HG03025 (cell line): ENCODE data around the gene LDB3.
A peak's percentile ranks its signal among the peaks of the same experiment; 100 is the strongest.

Source experiments
- ATAC-seq: cut with Tn5 transposase; IDR thresholded peaks from one replicate; pipeline ENCODE4 v1.9.1; 2021; ENCODE audit warnings: mild to moderate bottlenecking, moderate library complexity; ENCODE audit not compliant: unreplicated experiment, low FRiP score

Gene LDB3

DNA sequence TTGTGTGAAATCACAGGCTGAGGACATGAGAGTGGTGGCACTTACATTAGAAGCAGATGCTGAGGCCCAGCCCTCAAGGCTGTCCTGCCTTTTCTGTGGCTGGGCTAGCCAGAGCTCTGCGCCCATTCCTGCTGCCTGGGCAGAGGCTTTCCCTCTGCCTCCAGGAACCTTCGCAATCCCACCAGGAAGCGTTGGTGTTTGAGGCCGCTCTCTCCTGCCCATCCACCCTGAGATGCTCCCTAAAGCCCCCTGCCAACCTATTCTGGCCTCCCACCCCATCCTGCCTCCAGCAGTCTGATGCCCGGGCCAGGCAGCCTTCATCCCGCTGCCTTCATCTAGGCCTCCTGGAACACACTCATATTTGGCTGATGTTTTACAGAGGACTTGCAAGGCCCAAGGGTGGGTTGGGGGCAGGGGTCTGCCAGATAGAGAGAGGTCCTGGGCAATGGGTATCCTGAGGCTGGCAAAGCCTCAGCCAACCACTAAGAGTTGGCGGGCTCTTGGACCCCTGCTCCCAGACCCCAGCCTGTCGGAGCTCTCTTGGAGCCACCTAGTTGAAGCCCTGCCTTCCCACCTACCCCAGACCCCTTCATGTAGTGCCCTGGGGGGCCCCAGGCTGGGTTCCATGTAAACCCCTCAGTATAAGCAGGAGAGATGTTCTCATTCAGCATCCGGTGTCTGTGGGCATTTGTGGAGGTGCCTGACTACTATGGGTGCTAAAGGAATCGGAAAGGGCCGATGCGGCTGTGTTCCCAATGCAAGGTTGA, 32.7 kb downstream of the LDB3 start:
- ATAC-seq, result no peak

DNA sequence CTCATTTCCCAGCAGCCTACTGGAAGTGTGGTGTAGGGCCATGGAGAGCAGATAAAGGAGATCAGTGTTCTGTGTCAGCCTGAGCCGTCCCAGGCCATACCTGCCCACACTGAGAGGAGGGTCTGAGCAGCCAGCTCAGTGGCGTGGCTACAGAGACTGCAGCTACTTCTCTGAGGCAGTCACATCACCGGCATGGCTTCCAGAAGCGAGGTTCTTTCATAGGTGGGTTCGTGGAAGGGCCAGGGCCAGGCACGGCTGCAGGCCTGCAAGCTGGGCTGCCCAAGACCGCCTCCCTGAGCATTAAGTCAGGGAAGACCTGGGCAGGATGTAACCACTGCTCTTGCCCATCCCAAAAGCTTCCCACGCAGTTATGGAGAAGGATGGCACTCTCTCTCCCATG, 34.9 kb downstream of the LDB3 start:
- no peak for ATAC-seq

DNA sequence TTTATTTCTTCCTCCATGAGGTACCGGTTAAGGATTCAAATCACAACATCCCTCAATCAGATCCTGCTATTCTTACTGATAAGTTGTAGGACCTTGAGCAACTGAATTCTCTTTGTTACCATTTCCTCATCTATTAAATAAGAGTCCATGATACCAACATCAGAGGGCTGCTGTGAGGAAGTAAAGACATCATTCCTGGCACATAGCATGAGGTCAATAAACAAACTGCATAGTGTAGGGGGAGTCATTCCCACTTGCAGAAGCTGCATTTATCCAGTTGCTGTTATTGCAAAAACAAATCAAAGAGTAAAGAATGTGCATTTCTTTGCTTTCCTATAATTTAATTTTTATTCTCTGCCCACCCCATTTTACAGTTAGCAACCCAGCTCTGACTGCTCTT, 36.8 kb downstream of the LDB3 start:
- ATAC-seq, result no peak

DNA sequence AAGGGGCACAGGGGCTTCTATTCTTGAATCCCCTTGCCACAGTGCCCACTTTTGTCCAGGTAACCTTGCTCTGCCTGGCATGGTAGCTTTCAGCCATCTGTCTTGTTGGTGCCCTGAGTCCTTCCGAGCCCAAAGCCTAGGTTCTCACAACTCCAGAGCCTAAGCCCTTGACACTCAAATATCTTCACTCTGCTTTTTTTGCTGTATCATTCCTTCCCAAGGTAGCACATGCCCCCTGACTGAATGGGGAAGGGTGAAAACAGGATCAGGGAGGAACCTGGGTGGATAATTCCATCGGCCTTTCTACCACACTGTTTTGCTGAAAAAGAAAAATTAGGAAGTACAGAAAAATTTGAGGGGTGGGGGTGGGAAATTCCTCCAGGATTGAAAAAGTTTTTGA, 37.6 kb downstream of the LDB3 start:
- no peak for ATAC-seq

DNA sequence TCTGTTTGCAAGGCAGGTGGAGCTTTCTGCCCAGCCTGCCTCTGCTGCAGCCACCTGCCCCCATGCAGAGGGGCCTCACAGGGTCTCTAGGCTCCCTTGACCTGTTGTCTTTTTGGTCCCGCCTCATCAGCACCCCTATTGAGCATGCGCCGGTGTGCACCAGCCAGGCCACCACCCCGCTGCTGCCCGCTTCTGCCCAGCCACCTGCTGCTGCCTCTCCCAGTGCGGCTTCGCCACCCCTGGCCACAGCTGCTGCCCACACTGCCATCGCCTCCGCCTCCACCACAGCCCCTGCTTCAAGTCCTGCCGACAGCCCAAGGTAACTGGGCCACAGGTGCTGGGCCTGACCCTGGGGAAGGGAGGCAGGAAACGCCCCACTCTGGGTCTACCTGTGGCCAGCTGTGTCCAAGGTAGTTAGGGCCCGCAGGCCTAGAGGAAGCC, 38.1 kb downstream of the LDB3 start:
- no peak for ATAC-seq

DNA sequence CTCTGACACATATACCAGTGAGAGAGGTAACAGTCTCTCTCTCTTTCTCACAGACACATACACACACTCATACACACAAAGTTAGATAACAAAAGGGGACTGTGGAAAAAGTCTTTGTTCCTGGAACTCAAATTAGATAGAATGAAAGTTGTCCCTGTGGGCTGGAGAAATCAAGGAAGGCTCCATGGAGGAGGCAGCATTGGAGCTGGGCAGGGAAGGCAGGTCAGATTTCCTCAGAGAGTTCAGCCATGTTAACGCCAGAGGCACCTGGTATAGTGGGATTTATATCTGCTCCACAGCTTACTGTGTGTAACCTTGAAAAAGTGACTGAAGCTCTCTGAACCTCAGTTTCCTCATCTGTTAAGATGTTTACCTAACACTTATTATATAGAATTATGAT, 38.7 kb downstream of the LDB3 start:
- ATAC-seq, result no peak

DNA sequence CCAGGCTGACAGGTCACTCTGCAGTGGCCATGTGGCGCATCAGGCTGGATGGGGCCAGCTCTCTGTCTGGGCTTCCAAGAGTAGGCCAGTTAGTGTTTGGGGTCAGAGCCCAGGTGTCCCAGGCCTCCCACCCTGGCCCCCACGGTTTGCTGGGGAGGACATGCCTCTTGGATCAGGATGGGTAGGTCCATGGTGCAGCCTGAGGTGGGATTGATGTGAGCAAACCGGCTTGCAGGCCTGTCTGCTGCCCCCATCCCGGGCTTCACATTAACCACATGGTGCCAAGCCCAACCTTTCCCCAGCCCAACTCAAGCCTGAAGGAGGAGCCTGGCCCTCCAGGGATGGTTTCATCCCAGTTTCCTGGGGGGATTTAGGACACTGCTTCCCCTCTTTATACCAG, 39.2 kb downstream of the LDB3 start:
- ATAC-seq, result no peak

DNA sequence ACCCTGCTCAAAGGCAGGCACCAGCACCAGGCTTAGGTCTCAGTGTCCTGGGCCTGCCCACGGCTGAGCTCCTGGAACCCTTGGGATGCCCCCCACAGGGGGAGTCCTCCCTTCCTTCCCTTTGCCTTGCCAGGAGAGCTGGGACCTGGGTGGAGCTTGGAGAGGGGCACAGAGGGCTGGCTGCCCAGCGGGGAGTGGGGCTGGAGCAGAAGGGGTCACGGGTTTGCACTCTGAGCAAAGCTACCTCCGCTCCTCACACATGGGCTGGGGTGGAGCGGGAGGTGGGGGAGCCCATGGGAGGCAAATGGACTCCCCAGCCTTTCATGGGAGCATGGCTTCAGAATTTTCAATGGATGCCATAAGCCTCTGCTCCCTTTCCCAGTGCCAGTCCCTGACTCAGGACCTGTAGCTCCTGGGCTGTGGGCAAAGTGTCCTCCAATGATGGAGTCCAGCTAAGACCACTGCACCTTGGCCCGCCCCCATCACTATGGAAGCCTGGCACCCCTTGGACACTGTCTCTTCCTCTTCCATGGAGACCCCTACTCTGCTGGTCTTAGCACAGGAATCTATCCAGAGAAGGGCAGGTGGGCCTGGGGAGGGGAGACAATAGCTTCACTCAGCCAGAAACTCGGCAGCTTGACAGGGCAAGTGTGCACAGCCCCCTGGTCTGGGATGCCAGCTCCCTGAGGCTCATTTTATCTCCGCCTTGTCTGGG, 39.9 kb downstream of the LDB3 start:
- no peak for ATAC-seq

DNA sequence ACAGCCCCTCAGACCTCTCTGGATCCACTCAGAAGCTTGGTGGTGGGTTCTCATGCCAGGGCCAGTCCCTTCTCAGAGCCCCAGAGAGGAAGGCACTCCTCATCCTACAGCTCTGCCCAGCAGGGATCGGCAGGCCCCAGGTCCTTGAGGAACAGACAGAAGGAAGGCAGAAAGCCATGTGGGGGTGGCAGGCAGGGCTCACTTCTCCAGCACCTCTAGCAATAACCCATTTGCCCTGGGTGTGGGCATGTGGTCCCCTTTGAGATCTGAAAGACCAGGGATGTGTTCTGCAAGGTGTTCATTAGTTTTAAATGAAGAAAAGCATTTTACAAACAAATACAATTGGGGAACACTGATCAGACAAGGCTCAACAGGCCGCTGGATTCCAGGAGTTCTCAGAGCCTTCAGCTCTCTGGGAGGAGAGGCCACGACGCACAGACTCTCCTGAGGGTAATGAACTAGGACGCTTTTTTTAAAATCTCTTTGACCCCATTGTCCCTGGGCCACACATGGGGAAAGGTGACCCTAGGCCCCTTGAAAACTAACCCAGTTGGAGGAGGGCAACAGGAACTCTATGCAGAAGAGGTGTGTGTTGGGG, 40.6 kb downstream of the LDB3 start:
- no peak for ATAC-seq

DNA sequence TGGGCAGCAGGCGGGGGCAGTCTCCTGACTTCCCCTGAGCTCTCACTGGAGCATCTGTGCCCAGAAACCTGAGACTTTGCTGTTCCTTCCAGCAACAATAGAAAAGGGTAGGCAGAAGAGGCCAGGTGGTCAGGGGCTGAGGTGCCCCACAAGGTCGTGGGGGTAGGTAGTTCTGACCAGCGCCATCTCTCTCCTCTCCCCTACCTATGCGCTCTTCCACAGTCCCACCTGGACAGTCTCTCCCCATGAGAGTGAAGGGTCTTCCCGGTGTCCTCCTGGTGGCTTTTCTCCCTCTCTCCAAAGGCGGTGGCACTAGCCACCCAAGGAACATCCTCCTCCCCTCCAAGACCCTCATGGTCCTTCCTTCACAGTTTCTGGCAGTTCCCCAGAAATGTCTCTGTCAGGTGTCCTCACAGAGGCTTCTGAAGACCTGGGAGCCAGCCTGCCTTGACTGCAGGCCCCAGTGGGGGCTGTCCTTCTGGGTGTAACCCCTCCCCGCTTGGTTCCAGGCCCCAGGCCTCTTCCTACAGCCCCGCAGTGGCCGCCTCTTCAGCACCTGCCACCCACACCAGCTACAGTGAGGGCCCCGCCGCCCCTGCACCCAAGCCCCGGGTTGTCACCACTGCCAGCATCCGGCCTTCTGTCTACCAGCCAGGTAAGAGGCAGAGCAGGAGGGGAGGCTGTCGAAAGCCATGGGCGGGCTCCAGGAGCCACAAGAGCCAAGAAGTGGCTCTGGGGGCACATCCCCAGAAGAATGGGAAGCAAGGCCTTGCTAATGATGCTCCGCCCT, 41.3 kb downstream of the LDB3 start:
- ATAC-seq, result no peak

DNA sequence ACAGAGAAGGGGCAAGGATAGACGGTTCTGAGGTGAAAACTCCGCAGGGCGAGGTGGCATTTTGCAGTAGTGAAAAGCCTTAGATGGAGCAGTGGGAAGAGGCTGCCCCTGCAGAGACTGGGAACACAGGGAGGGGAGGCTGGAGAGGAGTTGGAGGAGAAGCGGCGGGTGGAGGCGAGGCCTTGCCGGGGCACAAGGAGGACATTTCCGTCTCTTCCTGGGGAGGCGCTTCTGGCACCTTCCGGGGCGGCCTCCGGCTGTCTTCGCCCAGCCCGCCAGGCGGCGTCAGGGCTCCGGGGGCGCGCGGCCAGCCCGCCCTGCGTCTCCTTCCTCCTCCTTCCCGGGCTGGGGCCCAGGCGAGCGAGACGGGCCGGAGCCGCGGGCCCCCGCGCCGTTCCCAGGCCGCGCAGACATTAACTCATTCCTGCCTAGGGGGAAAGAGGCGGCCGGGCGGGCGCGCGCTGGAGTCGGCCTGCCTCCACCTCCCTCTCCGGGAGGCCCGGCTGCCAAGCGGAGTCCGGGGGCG, 42.7 kb downstream of the LDB3 start:
- ATAC-seq, result peak; percentile 85

DNA sequence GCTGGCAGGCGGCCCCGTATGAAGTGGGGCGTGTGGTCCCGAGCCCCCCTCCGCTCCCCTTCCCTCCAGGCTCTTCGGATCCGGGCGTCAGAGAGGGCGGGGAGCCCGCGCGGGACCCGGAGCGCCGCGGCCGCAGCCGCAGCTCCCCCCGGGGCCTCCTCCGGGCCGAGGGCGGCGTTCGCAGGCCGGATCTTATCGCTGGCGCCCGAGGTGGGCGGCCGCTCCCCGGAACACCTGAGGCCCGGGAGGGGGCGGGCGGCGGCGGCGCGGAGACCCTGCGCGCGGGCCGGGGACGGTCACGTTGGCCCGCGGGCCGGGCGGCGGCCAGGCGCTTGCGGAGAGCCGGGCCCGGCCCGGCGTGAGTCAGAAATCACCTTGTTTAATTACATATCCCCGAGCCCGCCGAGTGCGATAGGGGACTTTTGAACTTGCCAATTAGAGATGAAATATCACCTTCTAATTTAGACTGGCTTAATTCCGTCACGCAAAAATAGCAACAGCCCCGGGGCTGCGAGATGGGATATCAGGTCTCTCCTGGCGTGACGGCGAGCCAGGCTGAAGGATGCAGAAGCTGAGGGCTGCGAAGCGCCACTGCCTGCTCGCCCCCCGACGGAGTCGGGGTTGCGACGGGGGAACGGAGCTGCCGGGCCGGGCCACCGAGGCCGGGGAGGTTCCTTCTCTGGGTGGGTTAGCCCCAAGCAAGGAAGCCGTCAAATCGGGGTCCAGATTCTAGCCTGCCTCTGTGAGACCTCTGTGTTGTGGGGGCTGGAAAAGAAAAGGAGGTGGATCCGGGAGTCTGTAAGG, 43.4 kb downstream of the LDB3 start:
- ATAC-seq, result peak; percentile 40

DNA sequence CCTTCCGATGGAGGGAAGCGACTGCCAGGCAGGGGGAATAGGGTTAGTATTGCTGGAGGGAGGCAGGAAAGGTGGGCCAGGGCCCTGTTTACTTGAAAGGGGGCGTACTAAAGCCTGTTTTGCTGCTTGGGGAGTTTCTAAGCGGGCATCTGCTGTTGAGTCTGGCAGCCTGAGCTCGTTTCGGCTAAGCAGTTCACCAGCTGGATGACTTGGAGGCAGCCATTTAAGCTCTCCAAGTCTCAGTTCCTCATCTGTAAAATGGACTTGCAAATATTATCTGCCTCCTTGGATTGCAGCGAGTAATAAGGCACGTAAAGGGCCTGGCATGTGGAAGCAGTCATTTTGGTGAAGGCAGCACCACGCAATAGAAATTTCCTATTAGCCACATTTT, 44.0 kb downstream of the LDB3 start:
- no peak for ATAC-seq

DNA sequence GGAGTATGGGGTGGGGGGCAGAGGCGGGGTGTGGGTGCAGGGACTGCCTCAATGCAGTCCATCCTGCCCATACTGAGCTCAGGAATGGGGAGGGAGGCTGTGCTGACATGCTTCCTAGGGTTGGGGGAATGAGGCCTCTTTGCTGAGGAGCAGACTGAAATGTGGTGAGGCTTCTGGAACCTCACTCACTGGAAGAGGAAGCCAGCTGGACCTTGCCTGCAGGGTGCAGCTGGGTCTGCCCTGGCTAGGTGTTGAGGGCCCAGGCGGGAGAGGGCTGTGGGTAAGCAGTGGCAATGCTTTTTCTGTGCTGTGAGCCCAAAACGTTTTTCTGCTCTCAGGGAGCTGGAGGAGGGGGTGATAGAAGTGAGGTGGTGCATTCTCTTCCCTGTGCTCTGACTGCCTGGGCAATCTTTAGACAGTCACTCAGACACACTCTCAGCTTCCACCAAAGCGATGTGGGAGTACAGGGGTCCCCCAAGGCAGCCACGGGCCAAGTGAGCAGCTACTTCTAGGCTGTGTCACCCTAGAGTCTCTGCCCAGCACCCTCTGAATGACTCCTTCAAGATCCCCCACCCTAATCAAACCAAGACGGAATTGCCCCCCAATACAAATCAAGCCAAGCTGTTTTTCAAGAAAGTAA, 47.0 kb downstream of the LDB3 start:
- no peak for ATAC-seq

DNA sequence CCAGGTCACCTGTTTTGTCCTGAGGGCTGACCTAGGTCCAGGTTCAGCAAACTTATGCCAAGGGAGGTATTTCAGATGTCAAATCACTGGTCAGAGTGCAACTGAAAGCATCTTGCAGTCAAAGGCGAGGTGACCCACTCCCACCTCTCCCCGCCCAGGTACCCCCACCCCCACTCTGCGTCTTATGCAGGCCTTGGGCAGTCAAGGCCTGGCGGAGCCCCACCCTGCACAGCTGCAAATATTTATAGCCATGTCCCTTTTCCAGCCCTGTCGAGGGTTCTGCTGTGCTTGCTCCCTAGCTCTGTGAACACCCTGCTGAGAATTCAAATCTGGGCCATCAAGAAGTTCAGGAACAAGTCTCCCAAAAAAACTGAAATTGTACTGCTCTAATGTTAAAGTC, 47.5 kb downstream of the LDB3 start:
- no peak for ATAC-seq

DNA sequence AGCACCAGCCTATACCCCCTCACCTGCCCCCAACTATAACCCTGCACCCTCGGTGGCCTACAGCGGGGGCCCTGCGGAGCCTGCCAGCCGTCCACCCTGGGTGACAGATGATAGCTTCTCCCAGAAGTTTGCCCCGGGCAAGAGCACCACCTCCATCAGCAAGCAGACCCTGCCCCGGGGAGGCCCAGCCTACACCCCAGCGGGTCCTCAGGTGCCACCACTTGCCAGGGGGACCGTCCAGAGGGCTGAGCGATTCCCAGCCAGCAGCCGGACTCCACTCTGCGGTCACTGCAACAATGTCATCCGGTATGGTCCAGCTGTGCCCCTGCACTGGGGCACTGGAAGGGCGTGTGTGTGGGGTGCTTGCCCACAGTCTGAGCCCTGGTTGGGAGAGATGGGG, 48.2 kb downstream of the LDB3 start:
- ATAC-seq, result no peak

DNA sequence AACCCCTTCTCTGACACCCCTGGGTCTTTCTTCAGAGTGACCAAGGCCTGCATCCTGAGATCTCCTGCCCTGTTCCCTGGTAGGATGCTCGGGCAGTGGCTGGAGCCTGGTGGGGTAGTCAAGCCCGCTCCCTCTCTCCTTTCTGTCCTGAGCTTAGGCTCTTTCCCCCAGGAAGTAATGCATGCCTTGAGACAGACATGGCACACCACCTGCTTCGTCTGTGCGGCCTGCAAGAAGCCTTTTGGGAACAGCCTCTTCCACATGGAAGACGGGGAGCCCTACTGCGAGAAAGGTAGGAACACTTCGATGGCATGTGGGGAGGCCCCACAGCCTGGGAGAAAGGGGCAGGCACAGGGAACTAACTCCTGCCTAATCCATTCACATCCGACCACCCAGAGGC, 50.2 kb downstream of the LDB3 start:
- no peak for ATAC-seq

DNA sequence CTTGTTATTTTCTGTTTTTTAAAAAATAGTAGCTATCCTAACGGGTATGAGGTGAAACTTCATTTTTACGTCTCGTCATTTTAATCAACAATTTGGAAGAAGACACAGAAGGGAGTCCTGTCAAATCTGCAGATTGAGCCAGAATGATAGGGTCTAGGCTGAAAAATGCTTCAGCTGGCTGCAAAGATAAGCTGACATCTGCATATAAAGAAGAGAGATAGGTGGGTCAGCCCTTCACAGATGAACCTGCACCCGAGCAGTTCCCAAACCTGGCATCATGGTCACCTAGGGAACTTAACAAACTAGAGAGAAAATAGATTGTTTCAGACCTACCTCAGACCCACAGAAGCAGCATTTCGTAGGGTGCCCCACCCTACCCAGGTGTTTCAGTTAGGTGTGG, 52.9 kb downstream of the LDB3 start:
- ATAC-seq, result no peak

DNA sequence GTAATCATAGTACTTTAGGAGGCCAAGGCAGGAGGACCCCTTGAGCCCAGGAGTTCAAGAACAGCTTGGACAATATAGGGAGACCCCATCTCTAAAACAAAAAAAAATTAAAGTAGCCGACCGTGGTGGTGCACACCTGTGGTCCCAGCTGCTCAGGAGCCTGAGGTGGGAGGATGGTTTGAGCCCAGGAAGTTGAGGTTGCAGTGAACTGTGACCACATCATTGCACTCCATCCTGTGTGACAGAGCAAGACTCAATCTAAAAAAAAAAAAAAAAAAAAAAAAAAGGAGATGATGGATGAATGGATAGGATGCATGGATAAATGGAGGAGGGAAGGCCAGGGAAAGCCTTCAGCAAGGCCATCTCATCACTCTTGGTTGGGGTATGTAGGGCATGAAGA, 54.7 kb downstream of the LDB3 start:
- ATAC-seq, result no peak

DNA sequence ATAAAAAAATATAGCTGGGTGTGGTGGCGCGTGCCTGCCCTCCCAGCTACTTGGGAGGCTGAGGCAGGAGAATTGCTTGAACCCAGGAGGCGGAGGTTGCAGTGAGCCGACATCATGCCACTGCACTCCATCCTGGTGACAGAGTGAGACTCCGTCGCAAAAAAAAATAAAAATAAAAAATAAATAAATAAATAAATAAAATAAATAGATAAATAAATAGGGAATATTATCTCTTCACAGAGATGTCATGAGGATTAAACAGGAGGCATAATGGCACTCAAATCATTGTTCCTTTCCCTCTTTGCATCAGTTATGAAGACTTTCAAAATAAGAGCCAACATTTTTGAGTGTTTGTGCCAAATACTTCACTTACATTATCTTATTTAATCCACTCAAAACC, 56.1 kb downstream of the LDB3 start:
- no peak for ATAC-seq
